Osteocyte (in vitro differentiated cells): ENCODE results near the gene TPP1. TPM values are rescaled to one million over a fixed set of nuclear protein-coding genes. Genes with fewer than 3 reads are reported as not detected.

Experiments used
- DNase-seq: peaks from one replicate; pipeline ENCODE4 v3.0.0; 2021; ENCODE audit warnings: mixed read lengths; ENCODE audit not compliant: unreplicated experiment; ENCODE audit errors: extremely low spot score
- H3K27ac Mint-ChIP-seq: one replicate; pipeline ENCODE4 v1.8.0; 2021; ENCODE audit warnings: mild to moderate bottlenecking, mixed read lengths; ENCODE audit not compliant: unreplicated experiment
- H3K27me3 Mint-ChIP-seq: one replicate; pipeline ENCODE4 v1.8.0; 2021; ENCODE audit warnings: mixed read lengths; ENCODE audit not compliant: unreplicated experiment
- H3K36me3 Mint-ChIP-seq: one replicate; pipeline ENCODE4 v1.8.0; 2021; ENCODE audit warnings: mixed read lengths; ENCODE audit not compliant: unreplicated experiment
- H3K4me1 Mint-ChIP-seq: one replicate; pipeline ENCODE4 v1.8.0; 2021; ENCODE audit warnings: mixed read lengths; ENCODE audit not compliant: unreplicated experiment
- H3K4me3 Mint-ChIP-seq: one replicate; pipeline ENCODE4 v1.8.0; 2021; ENCODE audit warnings: mild to moderate bottlenecking, moderate library complexity, mixed read lengths; ENCODE audit not compliant: unreplicated experiment
- H3K9me3 Mint-ChIP-seq: one replicate; pipeline ENCODE4 v1.8.0; 2021; ENCODE audit warnings: mixed read lengths; ENCODE audit not compliant: unreplicated experiment
- total RNA-seq: library from RNA; stranded (reverse); gene quantifications from 2 replicates; pipeline ENCODE4 v1.2.1, GENCODE V29; 2021
- TF ChIP-seq, protein P1 (sequence below): fragments of 200-600 bp; sonication (generic); IDR thresholded peaks from 2 replicates; pipeline ENCODE4 v1.5.0; 2021; ENCODE audit warnings: antibody characterized with exemption, mild to moderate bottlenecking, moderate library complexity

Gene TPP1
- total RNA-seq, 1 donor from 2014 or later, result 157 TPM

GRCh38 chr11:6578134-6578533, 41.1 kb downstream of the TPP1 start:
- Mint-ChIP-seq H3K9me3 (peaks cover 12% of the 10 kb centered on the region), H3K27ac (no peak overlapping the region), H3K36me3 (peaks cover 9% of the 10 kb centered on the region)

GRCh38 chr11:6576471-6577373, 42.5 kb downstream of the TPP1 start:
- TF ChIP-seq, protein P1, sequence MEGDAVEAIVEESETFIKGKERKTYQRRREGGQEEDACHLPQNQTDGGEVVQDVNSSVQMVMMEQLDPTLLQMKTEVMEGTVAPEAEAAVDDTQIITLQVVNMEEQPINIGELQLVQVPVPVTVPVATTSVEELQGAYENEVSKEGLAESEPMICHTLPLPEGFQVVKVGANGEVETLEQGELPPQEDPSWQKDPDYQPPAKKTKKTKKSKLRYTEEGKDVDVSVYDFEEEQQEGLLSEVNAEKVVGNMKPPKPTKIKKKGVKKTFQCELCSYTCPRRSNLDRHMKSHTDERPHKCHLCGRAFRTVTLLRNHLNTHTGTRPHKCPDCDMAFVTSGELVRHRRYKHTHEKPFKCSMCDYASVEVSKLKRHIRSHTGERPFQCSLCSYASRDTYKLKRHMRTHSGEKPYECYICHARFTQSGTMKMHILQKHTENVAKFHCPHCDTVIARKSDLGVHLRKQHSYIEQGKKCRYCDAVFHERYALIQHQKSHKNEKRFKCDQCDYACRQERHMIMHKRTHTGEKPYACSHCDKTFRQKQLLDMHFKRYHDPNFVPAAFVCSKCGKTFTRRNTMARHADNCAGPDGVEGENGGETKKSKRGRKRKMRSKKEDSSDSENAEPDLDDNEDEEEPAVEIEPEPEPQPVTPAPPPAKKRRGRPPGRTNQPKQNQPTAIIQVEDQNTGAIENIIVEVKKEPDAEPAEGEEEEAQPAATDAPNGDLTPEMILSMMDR, result no peak
- H3K4me1 Mint-ChIP-seq, result peaks cover 16% of the 10 kb centered on the region
- no peaks in the 10 kb centered on the region for H3K27me3 Mint-ChIP-seq
- H3K4me3 Mint-ChIP-seq, result no peak overlapping the region
- H3K36me3 Mint-ChIP-seq, result peaks cover 6% of the 10 kb centered on the region
- no peak overlapping the region for H3K27ac Mint-ChIP-seq
- H3K9me3 Mint-ChIP-seq, result no peaks in the 10 kb centered on the region
- peak; percentile 44 for DNase-seq

More at GRCh38 chr11:6578134-6578533, 41.1 kb downstream of the TPP1 start:
- no peaks in the 10 kb centered on the region for H3K27me3 Mint-ChIP-seq
- peaks cover 12% of the 10 kb centered on the region for H3K4me1 Mint-ChIP-seq
- H3K4me3 Mint-ChIP-seq, result no peak overlapping the region
- peak; percentile 2 for DNase-seq
- TF ChIP-seq, protein P1, result no peak

GRCh38 chr11:6574816-6575715, 44.2 kb downstream of the TPP1 start:
- Mint-ChIP-seq H3K4me3 (no peak overlapping the region), H3K9me3 (no peaks in the 10 kb centered on the region), H3K27me3 (no peaks in the 10 kb centered on the region), H3K4me1 (peaks cover 16% of the 10 kb centered on the region), H3K36me3 (peaks cover 2% of the 10 kb centered on the region), H3K27ac (no peak overlapping the region)
- TF ChIP-seq, protein P1, result no peak
- no peak for DNase-seq

DNA sequence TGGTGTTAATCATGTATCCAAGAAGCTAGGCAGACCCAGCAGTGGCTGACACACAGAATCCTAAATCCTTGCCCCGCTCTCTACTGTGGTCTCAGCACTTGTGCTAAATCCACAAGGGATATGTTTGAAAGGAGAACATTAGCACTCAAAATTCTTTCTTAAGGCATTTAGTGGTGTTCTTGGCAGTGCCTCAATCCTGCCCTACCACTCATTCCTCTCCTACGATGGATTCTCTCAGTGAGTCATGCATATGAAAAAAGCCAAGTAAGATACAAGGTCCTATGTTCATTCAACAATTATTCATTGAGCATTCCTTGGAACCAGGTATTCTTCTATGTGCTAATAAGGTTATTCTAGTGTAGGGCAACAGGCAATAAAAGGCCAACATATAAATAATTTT, 47.0 kb downstream of the TPP1 start:
- DNase-seq, result no peak
- TF ChIP-seq, protein P1, result no peak

More for the DNA sequence above, 47.0 kb downstream of the TPP1 start:
- no peaks in the 10 kb centered on the region for H3K9me3 Mint-ChIP-seq
- H3K27ac Mint-ChIP-seq, result no peak overlapping the region
- H3K4me3 Mint-ChIP-seq, result no peak overlapping the region
- H3K36me3 Mint-ChIP-seq, result peaks cover 2% of the 10 kb centered on the region
- no peaks in the 10 kb centered on the region for H3K27me3 Mint-ChIP-seq
- H3K4me1 Mint-ChIP-seq, result peaks cover 22% of the 10 kb centered on the region
